Superior temporal gyrus (tissue), 1 donor: ENCODE data around the gene ALKBH5.
A peak's percentile ranks its signal among the peaks of the same experiment; 100 is the strongest.

Experiments
- DNase-seq: peaks from one replicate; pipeline ENCODE4 v3.0.0-alpha.2; 2016; ENCODE audit errors: extremely low spot score

ALKBH5 gene

GRCh38 chr17:18241229-18241871 lies 57.7 kb downstream of the ALKBH5 start:
- DNase-seq, result no peak

- DNase-seq, result no peak
Measured at GRCh38 chr17:18245038-18245776, 61.6 kb downstream of the ALKBH5 start.

GRCh38 chr17:18246109-18246725 lies 62.6 kb downstream of the ALKBH5 start:
- DNase-seq, result no peak

GRCh38 chr17:18246880-18247612 lies 63.4 kb downstream of the ALKBH5 start:
- no peak for DNase-seq

- no peak for DNase-seq
Measured at GRCh38 chr17:18247613-18248001, 64.0 kb downstream of the ALKBH5 start.

- DNase-seq, result peak; percentile 86
Measured at GRCh38 chr17:18248300-18248731, 64.7 kb downstream of the ALKBH5 start.

GRCh38 chr17:18248811-18249210 lies 65.2 kb downstream of the ALKBH5 start:
- DNase-seq, result no peak

GRCh38 chr17:18250259-18250658 lies 66.6 kb downstream of the ALKBH5 start:
- DNase-seq, result no peak

- no peak for DNase-seq
Measured at GRCh38 chr17:18250708-18251107, 67.1 kb downstream of the ALKBH5 start.

- DNase-seq, result no peak
Measured at GRCh38 chr17:18251204-18251603, 67.6 kb downstream of the ALKBH5 start.

- DNase-seq, result no peak
Measured at GRCh38 chr17:18252160-18252559, 68.5 kb downstream of the ALKBH5 start.

- no peak for DNase-seq
Measured at GRCh38 chr17:18253187-18253884, 69.7 kb downstream of the ALKBH5 start.

- no peak for DNase-seq
Measured at GRCh38 chr17:18253947-18254821, 70.6 kb downstream of the ALKBH5 start.

- DNase-seq, result no peak
Measured at GRCh38 chr17:18254888-18255649, 71.4 kb downstream of the ALKBH5 start.

GRCh38 chr17:18256351-18256750 lies 72.7 kb downstream of the ALKBH5 start:
- DNase-seq, result no peak

- no peak for DNase-seq
Measured at GRCh38 chr17:18256776-18257175, 73.1 kb downstream of the ALKBH5 start.

- no peak for DNase-seq
Measured at GRCh38 chr17:18257268-18257981, 73.8 kb downstream of the ALKBH5 start.

- DNase-seq, result peak; percentile 59
Measured at GRCh38 chr17:18257982-18258355, 74.3 kb downstream of the ALKBH5 start.

- peak; percentile 72 for DNase-seq
Measured at GRCh38 chr17:18258356-18259038, 74.9 kb downstream of the ALKBH5 start, which contains the start of gene FLII. Gene FLII, minus strand, starts transcription at chr17:18258738. Its CDS starts 48 bp downstream, at chr17:18258690.
